Uterus (tissue), 4 donors: ENCODE data around the gene GLIS1. TPM values are rescaled to one million over a fixed set of nuclear protein-coding genes. Genes with fewer than 3 reads are reported as not detected.

Experiments
- DNase-seq, 2 donors: peaks; one replicate each; pipeline ENCODE4 v3.0.0-alpha.2; 2019 to 2020
- H3K27ac ChIP-seq, 2 donors: fragments of 200-600 bp; sonication (generic); 1 replicate in 1 of 2; 2 replicates in 1 of 2; pipeline ENCODE4 v1.5.1; 2016 to 2018
- H3K27me3 ChIP-seq, 2 donors: fragments of 200-600 bp; sonication (generic); one replicate each; pipeline ENCODE4 v1.5.1; 2018 to 2019; ENCODE audit warnings: control low read depth in 1 of 2
- H3K36me3 ChIP-seq, 2 donors: fragments of 200-600 bp; sonication (generic); one replicate each; pipeline ENCODE4 v1.5.1; 2019; ENCODE audit warnings: control low read depth in 1 of 2
- H3K4me1 ChIP-seq, 2 donors: fragments of 200-600 bp; sonication (generic); one replicate each; pipeline ENCODE4 v1.5.1; 2018 to 2019; ENCODE audit warnings: control low read depth in 1 of 2
- H3K4me3 ChIP-seq, 2 donors: fragments of 200-600 bp; sonication (generic); 1 replicate in 1 of 2; 2 replicates in 1 of 2; pipeline ENCODE4 v1.5.1; 2018 to 2019; ENCODE audit warnings: mild to moderate bottlenecking in 1 of 2
- H3K9me3 ChIP-seq, 2 donors: fragments of 200-600 bp; sonication (generic); one replicate each; pipeline ENCODE4 v1.5.1; 2019; ENCODE audit warnings: control low read depth in 1 of 2
- POLR2A ChIP-seq, 2 donors: fragments of 450-650 bp; IDR thresholded peaks; one replicate each; pipeline ENCODE4 v1.6.1; 2016; ENCODE audit warnings: antibody characterized with exemption in 2 of 2, mild to moderate bottlenecking in 1 of 2, moderate library complexity in 1 of 2
- intact Hi-C: fragments of 100-400 bp; cut with DNase I; formaldehyde crosslinking; loops from one replicate; pipeline ENCODE4 v1.15.1; 2023; ENCODE audit warnings: low total_unique reads
- small RNA-seq: library from RNA; depleted of rRNA; stranded (forward); fragments of <200 nt; gene quantifications from one replicate; pipeline ENCODE3, GENCODE V24; 2016
- total RNA-seq, 4 donors: library from RNA; depleted of rRNA in 3 of 4; stranded (reverse); fragments of >200 nt in 3 of 4; gene quantifications; one replicate each; pipeline versions ENCODE4 v1.1.0 to v1.2.4, GENCODE V29; 2014 to 2023
- TF ChIP-seq, protein P1 (sequence below), 4 experiments: fragments of 200-600 bp in 2 of 4; fragments of 450-650 bp in 2 of 4; sonication (generic) in 2 of 4; IDR thresholded peaks; one replicate each; pipeline ENCODE4 v1.5.1; 2016 to 2019; ENCODE audit warnings: antibody characterized with exemption in 4 of 4, mild to moderate bottlenecking in 2 of 4, moderate library complexity in 1 of 4
- donor health status: DM: yes; HTN: yes; CAD: no.

Gene GLIS1
- total RNA-seq, 4 donors from 2014 or later: 0.21 to 1.0 TPM; not detected in 2

DNA sequence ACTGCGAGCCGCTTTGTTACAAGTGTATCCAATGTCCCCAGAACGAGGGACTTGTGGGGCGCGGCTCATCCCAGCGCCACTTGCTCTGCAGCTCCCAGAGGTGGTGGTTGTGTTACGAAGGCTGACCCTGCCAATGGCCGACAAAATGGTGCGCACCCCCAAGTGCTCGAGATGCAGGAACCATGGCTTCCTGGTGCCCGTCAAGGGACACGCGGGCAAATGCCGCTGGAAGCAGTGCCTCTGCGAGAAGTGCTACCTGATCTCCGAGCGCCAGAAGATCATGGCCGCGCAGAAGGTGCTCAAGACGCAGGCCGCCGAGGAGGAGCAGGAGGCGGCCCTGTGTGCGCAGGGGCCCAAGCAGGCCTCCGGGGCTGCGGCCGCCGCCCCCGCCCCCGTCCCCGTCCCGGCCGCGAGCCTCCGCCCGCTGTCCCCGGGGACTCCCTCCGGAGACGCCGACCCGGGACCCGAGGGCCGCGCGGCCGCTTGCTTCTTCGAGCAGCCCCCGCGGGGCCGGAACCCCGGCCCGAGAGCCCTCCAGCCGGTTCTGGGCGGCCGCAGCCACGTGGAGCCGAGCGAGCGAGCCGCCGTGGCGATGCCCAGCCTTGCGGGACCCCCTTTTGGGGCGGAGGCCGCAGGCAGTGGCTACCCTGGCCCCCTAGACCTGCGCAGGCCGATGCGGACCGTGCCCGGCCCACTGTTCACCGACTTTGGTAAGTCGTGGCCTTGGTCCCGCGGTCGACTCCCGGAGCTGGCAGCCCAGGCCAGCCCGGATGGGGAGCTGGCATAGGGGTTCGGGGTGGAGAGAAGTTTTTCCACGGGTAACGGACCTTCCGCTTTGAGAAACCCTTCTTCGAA is 279.4 kb downstream of the GLIS1 start, which contains the start of gene DMRTB1:
Gene DMRTB1, plus strand, starts transcription at position 79 of the 855 bp plus-strand sequence. Its CDS starts 55 bp downstream, at position 134.
- Histone ChIP-seq H3K27me3 (no peaks in the 10 kb centered on the region), H3K4me1 (no peaks in the 10 kb centered on the region), H3K27ac (no peak within 1 kb of the TSS), H3K36me3 (no peaks in the 10 kb centered on the region), H3K9me3 (no peaks in the 10 kb centered on the region), H3K4me3 (no peak within 1 kb of the TSS)
- TF ChIP-seq, protein P1, sequence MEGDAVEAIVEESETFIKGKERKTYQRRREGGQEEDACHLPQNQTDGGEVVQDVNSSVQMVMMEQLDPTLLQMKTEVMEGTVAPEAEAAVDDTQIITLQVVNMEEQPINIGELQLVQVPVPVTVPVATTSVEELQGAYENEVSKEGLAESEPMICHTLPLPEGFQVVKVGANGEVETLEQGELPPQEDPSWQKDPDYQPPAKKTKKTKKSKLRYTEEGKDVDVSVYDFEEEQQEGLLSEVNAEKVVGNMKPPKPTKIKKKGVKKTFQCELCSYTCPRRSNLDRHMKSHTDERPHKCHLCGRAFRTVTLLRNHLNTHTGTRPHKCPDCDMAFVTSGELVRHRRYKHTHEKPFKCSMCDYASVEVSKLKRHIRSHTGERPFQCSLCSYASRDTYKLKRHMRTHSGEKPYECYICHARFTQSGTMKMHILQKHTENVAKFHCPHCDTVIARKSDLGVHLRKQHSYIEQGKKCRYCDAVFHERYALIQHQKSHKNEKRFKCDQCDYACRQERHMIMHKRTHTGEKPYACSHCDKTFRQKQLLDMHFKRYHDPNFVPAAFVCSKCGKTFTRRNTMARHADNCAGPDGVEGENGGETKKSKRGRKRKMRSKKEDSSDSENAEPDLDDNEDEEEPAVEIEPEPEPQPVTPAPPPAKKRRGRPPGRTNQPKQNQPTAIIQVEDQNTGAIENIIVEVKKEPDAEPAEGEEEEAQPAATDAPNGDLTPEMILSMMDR (IDR thresholded peaks at IDR 0.05): no peak
- no peak for TF ChIP-seq POLR2A (IDR thresholded peaks at IDR 0.05)
- DNase-seq: no peak
- intact Hi-C loops: no loop called here

DNA sequence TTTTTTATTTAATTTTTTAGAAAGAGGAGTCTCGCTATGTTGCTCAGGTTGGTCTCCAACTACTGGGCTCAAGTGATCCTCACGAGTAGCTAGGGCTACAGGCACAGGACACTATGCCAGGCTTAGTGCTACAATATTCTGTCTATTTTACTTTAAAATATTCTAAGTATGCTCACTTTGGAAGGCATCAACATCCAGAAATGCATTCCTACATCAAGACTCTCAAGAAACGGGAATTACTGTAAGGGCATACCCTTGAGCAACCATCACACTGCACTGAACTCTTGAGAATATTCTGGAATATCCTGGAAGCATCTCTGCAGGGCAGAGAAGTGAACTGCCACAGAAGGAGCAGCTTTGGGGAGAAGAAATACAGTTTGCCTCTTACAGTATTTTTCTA is 280.3 kb downstream of the GLIS1 start:
- H3K27ac ChIP-seq: no peak overlapping the region
- H3K9me3 ChIP-seq: no peaks in the 10 kb centered on the region
- intact Hi-C loops: no loop called here
- TF ChIP-seq, protein P1 (IDR thresholded peaks at IDR 0.05): no peak
- TF ChIP-seq POLR2A (IDR thresholded peaks at IDR 0.05): no peak
- no peaks in the 10 kb centered on the region for H3K36me3 ChIP-seq
- no peak for DNase-seq
- no peak overlapping the region for H3K4me3 ChIP-seq
- H3K27me3 ChIP-seq: no peaks in the 10 kb centered on the region
- H3K4me1 ChIP-seq: no peaks in the 10 kb centered on the region

Small RNAs within 50 kb of the gene (small RNA-seq; reads per million reads assigned to genes)
- gene RF00418 (not detected), gene RNU7-95P (not detected)

Other genes with a start within 250 kb of the GLIS1 start
- 10 to 100 TPM in 3 of 4 donors, 1 to 10 TPM in 1; 6.1 to 41.8 (median 16.8) TPM for gene NDC1, start 99.1 kb upstream of the GLIS1 start, total RNA-seq
- gene YIPF1, start 150.6 kb upstream of the GLIS1 start, total RNA-seq: 10 to 100 TPM in 3 of 4 donors, 1 to 10 TPM in 1; 6.7 to 25.9 (median 14.8) TPM
- gene DIO1, start 155.0 kb upstream of the GLIS1 start, total RNA-seq: 1 to 10 TPM in 1 of 4 donors, not detected in 3; 2.1 TPM
- gene IFT25, start 206.5 kb upstream of the GLIS1 start, total RNA-seq: 10 to 100 TPM in 3 of 4 donors, 1 to 10 TPM in 1; 1.3 to 40.6 (median 28.7) TPM
- gene LRRC42, start 207.2 kb upstream of the GLIS1 start, total RNA-seq: 10 to 100 TPM in 3 of 4 donors, under 1 TPM in 1; 0.51 to 30.7 (median 25.1) TPM